Measurements from ENCODE around the gene PLA2G4D. TPM values are rescaled to one million over a fixed set of nuclear protein-coding genes. Genes with fewer than 3 reads are reported as not detected.

The PLA2G4D gene
- total RNA-seq, 1 donor from 2014 or later, result not detected

DNA sequence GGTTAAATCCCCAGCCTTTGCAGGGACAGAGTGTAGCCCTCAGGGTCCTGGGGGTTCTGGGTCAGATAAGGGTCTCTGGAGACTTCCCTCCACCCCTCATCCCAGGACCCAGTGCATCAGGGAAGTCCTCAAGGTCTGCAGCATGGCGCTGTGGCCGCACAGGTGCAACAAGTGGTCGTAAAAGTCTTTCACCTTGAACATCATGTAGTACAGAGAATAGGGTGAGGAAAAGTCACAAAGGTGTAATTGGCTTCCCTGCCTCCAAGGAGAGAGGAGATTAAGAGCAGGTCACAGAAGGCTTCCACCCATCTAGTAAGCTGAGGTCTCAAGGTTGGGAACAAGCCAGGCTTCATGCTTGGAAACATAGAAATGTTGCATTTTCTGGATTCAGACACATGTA, 29.2 kb upstream of the PLA2G4D start:
- Mint-ChIP-seq H3K27ac (no peak overlapping the region), H3K27me3 (no peaks in the 10 kb centered on the region), H3K4me1 (ENCODE audit: unreplicated experiment) (peaks cover 9% of the 10 kb centered on the region), H3K4me3 (no peak overlapping the region), H3K9me3 (no peaks in the 10 kb centered on the region), H3K36me3 (no peaks in the 10 kb centered on the region)
- no peak for DNase-seq (ENCODE audit: extremely low spot score, unreplicated experiment)
- TF ChIP-seq, protein P1, sequence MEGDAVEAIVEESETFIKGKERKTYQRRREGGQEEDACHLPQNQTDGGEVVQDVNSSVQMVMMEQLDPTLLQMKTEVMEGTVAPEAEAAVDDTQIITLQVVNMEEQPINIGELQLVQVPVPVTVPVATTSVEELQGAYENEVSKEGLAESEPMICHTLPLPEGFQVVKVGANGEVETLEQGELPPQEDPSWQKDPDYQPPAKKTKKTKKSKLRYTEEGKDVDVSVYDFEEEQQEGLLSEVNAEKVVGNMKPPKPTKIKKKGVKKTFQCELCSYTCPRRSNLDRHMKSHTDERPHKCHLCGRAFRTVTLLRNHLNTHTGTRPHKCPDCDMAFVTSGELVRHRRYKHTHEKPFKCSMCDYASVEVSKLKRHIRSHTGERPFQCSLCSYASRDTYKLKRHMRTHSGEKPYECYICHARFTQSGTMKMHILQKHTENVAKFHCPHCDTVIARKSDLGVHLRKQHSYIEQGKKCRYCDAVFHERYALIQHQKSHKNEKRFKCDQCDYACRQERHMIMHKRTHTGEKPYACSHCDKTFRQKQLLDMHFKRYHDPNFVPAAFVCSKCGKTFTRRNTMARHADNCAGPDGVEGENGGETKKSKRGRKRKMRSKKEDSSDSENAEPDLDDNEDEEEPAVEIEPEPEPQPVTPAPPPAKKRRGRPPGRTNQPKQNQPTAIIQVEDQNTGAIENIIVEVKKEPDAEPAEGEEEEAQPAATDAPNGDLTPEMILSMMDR (conservative IDR thresholded peaks at IDR 0.05), result no peak

DNA sequence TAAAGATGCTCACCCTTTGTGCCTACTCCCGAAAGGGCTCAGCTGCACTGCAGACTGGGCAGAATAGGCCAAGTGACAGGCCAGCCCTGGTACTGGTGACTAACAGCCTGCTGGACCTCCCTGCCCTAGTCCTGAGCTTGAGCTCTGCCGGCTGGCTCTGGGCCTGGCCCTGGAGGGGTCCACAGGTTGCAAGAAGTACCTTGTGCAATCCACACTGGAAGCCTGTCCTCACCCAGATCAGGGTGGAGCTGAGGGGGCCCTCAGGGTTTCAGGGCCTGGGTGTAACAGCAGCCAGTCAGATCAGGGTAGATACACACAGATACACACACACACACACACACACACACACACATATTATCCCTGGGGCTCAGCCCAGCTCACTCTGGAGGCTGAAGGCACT, 27.3 kb upstream of the PLA2G4D start:
- Mint-ChIP-seq H3K4me1 (ENCODE audit: unreplicated experiment) (peaks cover 10% of the 10 kb centered on the region), H3K4me3 (no peak overlapping the region), H3K27me3 (no peaks in the 10 kb centered on the region), H3K36me3 (no peaks in the 10 kb centered on the region), H3K9me3 (no peaks in the 10 kb centered on the region), H3K27ac (peak overlapping the region; percentile 51)
- no peak for DNase-seq (ENCODE audit: extremely low spot score, unreplicated experiment)
- TF ChIP-seq, protein P1 (conservative IDR thresholded peaks at IDR 0.05), result no peak

DNA sequence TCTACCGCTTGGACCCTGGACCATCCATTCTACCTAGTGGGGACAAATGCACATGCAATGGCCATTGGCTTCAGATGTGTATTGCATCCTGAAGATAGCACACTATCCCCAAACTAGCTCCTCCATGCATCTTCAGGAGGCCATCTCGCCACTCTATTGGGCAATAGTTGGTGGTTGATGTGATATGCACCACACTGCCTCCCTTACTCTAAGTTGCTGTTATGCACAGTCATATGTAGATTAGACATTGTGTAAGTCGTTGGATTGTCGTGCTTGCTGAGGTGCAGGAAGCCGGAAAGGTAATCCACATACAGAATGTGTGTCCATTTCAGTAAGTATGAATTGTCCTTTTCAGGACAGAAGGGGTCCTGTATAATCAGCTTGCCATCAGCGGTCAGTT, 26.7 kb upstream of the PLA2G4D start:
- Mint-ChIP-seq H3K27ac (no peak overlapping the region), H3K4me3 (no peak overlapping the region), H3K36me3 (no peaks in the 10 kb centered on the region), H3K9me3 (no peaks in the 10 kb centered on the region), H3K27me3 (no peaks in the 10 kb centered on the region), H3K4me1 (ENCODE audit: unreplicated experiment) (peaks cover 10% of the 10 kb centered on the region)
- no peak for DNase-seq (ENCODE audit: extremely low spot score, unreplicated experiment)
- TF ChIP-seq, protein P1 (conservative IDR thresholded peaks at IDR 0.05), result no peak

DNA sequence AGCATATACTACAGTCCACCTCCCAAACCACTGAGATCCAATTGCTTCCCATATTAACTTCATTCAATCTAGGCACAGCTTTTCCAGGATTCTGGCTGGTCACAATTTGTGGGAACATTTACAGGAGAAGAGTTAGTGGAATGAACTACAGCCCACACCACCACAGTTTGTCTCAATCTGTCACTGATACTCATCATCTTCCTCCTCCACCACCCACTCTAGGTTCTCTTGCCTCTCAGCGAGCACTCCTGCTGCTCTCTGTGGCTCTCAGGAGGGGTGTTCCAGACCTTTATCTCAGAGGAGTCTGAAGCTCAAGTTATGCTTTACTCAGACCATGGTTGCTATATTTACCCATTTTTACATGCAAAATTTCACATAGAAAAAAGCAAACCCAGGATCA, 25.9 kb upstream of the PLA2G4D start:
- Mint-ChIP-seq H3K36me3 (no peaks in the 10 kb centered on the region), H3K9me3 (no peaks in the 10 kb centered on the region)

DNA sequence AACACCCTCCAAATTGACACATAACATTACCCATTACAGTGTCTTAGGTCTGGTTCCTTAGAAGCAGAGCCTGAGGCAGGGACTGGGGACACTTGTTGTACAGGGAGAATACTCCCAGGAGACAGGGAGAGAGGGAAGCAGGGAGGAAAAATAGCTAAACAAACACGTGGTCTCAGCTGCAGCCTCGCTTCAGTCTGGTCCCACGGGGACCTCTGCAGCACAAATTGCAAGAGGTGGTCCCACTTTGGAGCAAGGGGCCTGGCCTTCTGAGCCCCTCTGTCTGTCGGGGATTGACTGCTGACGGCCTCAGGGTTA, 25.0 kb upstream of the PLA2G4D start:
- H3K36me3 Mint-ChIP-seq, result no peaks in the 10 kb centered on the region
- no peak for DNase-seq (ENCODE audit: extremely low spot score, unreplicated experiment)

More for the DNA sequence above, 25.9 kb upstream of the PLA2G4D start:
- Mint-ChIP-seq H3K4me1 (ENCODE audit: unreplicated experiment) (peaks cover 10% of the 10 kb centered on the region), H3K4me3 (no peak overlapping the region), H3K27ac (no peak overlapping the region), H3K27me3 (no peaks in the 10 kb centered on the region)
- DNase-seq (ENCODE audit: extremely low spot score, unreplicated experiment), result no peak
- TF ChIP-seq, protein P1 (conservative IDR thresholded peaks at IDR 0.05), result no peak

More for the DNA sequence above, 25.0 kb upstream of the PLA2G4D start:
- TF ChIP-seq, protein P1 (conservative IDR thresholded peaks at IDR 0.05), result no peak
- Mint-ChIP-seq H3K4me3 (peak overlapping the region; percentile 67), H3K27ac (peak overlapping the region; percentile 69), H3K4me1 (ENCODE audit: unreplicated experiment) (peaks cover 10% of the 10 kb centered on the region), H3K9me3 (no peaks in the 10 kb centered on the region), H3K27me3 (no peaks in the 10 kb centered on the region)

Data from type B pancreatic cell (in vitro differentiated cells).